AG10803 (cell line): ENCODE measurements around the gene CRY2.
"Not testable (repeated sequence)": the region's sequence is repeated elsewhere in the genome, so short reads cannot be mapped to it uniquely, and the experiment has no call there.

Experiments used
- DNase-seq: peaks from one replicate; pipeline ENCODE4 v3.0.0; 2010; ENCODE audit warnings: low read depth
- H3K4me3 ChIP-seq: 2 replicates; pipeline ENCODE4 v1.5.1; 2011; ENCODE audit warnings: mild to moderate bottlenecking, low read length, control low read depth
- CTCF ChIP-seq: conservative IDR thresholded peaks from 2 replicates; pipeline ENCODE4 v1.5.1; 2011; ENCODE audit warnings: mild to moderate bottlenecking, low read length, control low read depth, inconsistent platforms

The CRY2 gene

GRCh38 chr11:45812581-45813548, 34.4 kb upstream of the CRY2 start:
- TF ChIP-seq CTCF, result no peak
- no peak overlapping the region for H3K4me3 ChIP-seq
- DNase-seq, result no peak

- DNase-seq, result no peak
- no peak; the same call in 1 of the 2 replicates for TF ChIP-seq CTCF
- H3K4me3 ChIP-seq, result no peak overlapping the region
These were observed 31.5 kb upstream of the CRY2 start for GRCh38 chr11:45815747-45816146.

- no peak for TF ChIP-seq CTCF
- no peak overlapping the region for H3K4me3 ChIP-seq
- DNase-seq, result no peak
These were observed 30.7 kb upstream of the CRY2 start for GRCh38 chr11:45816614-45817013.

GRCh38 chr11:45817191-45817590, 30.1 kb upstream of the CRY2 start:
- TF ChIP-seq CTCF, result no peak
- no peak overlapping the region for H3K4me3 ChIP-seq
- DNase-seq, result no peak

GRCh38 chr11:45818961-45819605, 28.2 kb upstream of the CRY2 start:
- no peak for TF ChIP-seq CTCF
- DNase-seq, result no peak
- H3K4me3 ChIP-seq, result no peak overlapping the region

- H3K4me3 ChIP-seq, result no peak overlapping the region
- DNase-seq, result no peak
- TF ChIP-seq CTCF, result no peak
These were observed 26.9 kb upstream of the CRY2 start for GRCh38 chr11:45820211-45820857.

- not testable (repeated sequence) for DNase-seq, H3K4me3 ChIP-seq
These were observed 20.8 kb upstream of the CRY2 start for GRCh38 chr11:45826492-45826891.
